ENCODE results near the gene USH2A.

Gene USH2A

GRCh38 chr1:216205176-216205575 is 218.1 kb downstream of the USH2A start:
- no peaks in the 10 kb centered on the region for H3K79me2 ChIP-seq (ENCODE audit: insufficient read depth, low read length)
- H3K36me3 ChIP-seq (ENCODE audit: insufficient read depth, low read length) = no peaks in the 10 kb centered on the region
- H3K9me3 ChIP-seq (ENCODE audit: insufficient read depth, low read depth, low read length) = no peaks in the 10 kb centered on the region
- no peak overlapping the region for H2AFZ ChIP-seq (ENCODE audit: low read length)
- no peak overlapping the region for H3K4me3 ChIP-seq (ENCODE audit: low read length, poor library complexity, severe bottlenecking)
- no peak for TF ChIP-seq EZH2phosphoT487 (IDR thresholded peaks at IDR 0.05; ENCODE audit: borderline replicate concordance)
- no peak for TF ChIP-seq CTCF (conservative IDR thresholded peaks at IDR 0.05; ENCODE audit: low read length)
- H3K4me1 ChIP-seq (ENCODE audit: insufficient read depth, low read length, poor library complexity, severe bottlenecking) = no peaks in the 10 kb centered on the region
- no peaks in the 10 kb centered on the region for H3F3A ChIP-seq (ENCODE audit: low read depth)
- no peaks in the 10 kb centered on the region for H4K20me1 ChIP-seq (ENCODE audit: insufficient read depth, low read length, poor library complexity, severe bottlenecking)
- H3K9ac ChIP-seq (ENCODE audit: low read depth, low read length, poor library complexity, severe bottlenecking) = no peak overlapping the region
- no peaks in the 10 kb centered on the region for H3K27me3 ChIP-seq (ENCODE audit: insufficient read depth, low read length, poor library complexity, severe bottlenecking)
- H3K4me2 ChIP-seq (ENCODE audit: low read depth, low read length, poor library complexity, severe bottlenecking) = no peak overlapping the region
- H3K9me2 ChIP-seq (replicated peaks; ENCODE audit: low read depth, low read length) = no peaks in the 10 kb centered on the region

- no peak overlapping the region for H3K4me2 ChIP-seq (ENCODE audit: low read depth, low read length, poor library complexity, severe bottlenecking)
- no peaks in the 10 kb centered on the region for H4K20me1 ChIP-seq (ENCODE audit: insufficient read depth, low read length, poor library complexity, severe bottlenecking)
- H3K4me3 ChIP-seq (ENCODE audit: low read length, poor library complexity, severe bottlenecking) = no peak overlapping the region
- no peaks in the 10 kb centered on the region for H3K79me2 ChIP-seq (ENCODE audit: insufficient read depth, low read length)
- no peak overlapping the region for H3K9ac ChIP-seq (ENCODE audit: low read depth, low read length, poor library complexity, severe bottlenecking)
- H2AFZ ChIP-seq (ENCODE audit: low read length) = no peak overlapping the region
- no peaks in the 10 kb centered on the region for H3K9me2 ChIP-seq (replicated peaks; ENCODE audit: low read depth, low read length)
- no peaks in the 10 kb centered on the region for H3K36me3 ChIP-seq (ENCODE audit: insufficient read depth, low read length)
- no peaks in the 10 kb centered on the region for H3K4me1 ChIP-seq (ENCODE audit: insufficient read depth, low read length, poor library complexity, severe bottlenecking)
- TF ChIP-seq CTCF (conservative IDR thresholded peaks at IDR 0.05; ENCODE audit: low read length) (no peak), EZH2phosphoT487 (IDR thresholded peaks at IDR 0.05; ENCODE audit: borderline replicate concordance) (no peak)
- no peaks in the 10 kb centered on the region for H3K27me3 ChIP-seq (ENCODE audit: insufficient read depth, low read length, poor library complexity, severe bottlenecking)
- no peaks in the 10 kb centered on the region for H3K9me3 ChIP-seq (ENCODE audit: insufficient read depth, low read depth, low read length)
- H3F3A ChIP-seq (ENCODE audit: low read depth) = no peaks in the 10 kb centered on the region
Measured at GRCh38 chr1:216201946-216202345, 221.3 kb downstream of the USH2A start.

- H3F3A ChIP-seq (ENCODE audit: low read depth) = no peaks in the 10 kb centered on the region
- H3K9me2 ChIP-seq (replicated peaks; ENCODE audit: low read depth, low read length) = no peaks in the 10 kb centered on the region
- H3K9ac ChIP-seq (ENCODE audit: low read depth, low read length, poor library complexity, severe bottlenecking) = no peak overlapping the region
- H4K20me1 ChIP-seq (ENCODE audit: insufficient read depth, low read length, poor library complexity, severe bottlenecking) = no peaks in the 10 kb centered on the region
- no peaks in the 10 kb centered on the region for H3K9me3 ChIP-seq (ENCODE audit: insufficient read depth, low read depth, low read length)
- H3K4me1 ChIP-seq (ENCODE audit: insufficient read depth, low read length, poor library complexity, severe bottlenecking) = no peaks in the 10 kb centered on the region
- no peak overlapping the region for H3K4me3 ChIP-seq (ENCODE audit: low read length, poor library complexity, severe bottlenecking)
- H3K79me2 ChIP-seq (ENCODE audit: insufficient read depth, low read length) = no peaks in the 10 kb centered on the region
- no peaks in the 10 kb centered on the region for H3K36me3 ChIP-seq (ENCODE audit: insufficient read depth, low read length)
- no peaks in the 10 kb centered on the region for H3K27me3 ChIP-seq (ENCODE audit: insufficient read depth, low read length, poor library complexity, severe bottlenecking)
- TF ChIP-seq CTCF (conservative IDR thresholded peaks at IDR 0.05; ENCODE audit: low read length) = no peak
- no peak for TF ChIP-seq EZH2phosphoT487 (IDR thresholded peaks at IDR 0.05; ENCODE audit: borderline replicate concordance)
- no peak overlapping the region for H2AFZ ChIP-seq (ENCODE audit: low read length)
- no peak overlapping the region for H3K4me2 ChIP-seq (ENCODE audit: low read depth, low read length, poor library complexity, severe bottlenecking)
Measured at GRCh38 chr1:216200941-216201340, 222.3 kb downstream of the USH2A start.
